HG02884 (cell line): Measurements from ENCODE around the gene ADORA2B.
A peak's percentile ranks its signal among the peaks of the same experiment; 100 is the strongest.
"Not testable (repeated sequence)": the region's sequence is repeated elsewhere in the genome, so short reads cannot be mapped to it uniquely, and the experiment has no call there.

Experiments used
- ATAC-seq: cut with Tn5 transposase; IDR thresholded peaks from one replicate; pipeline ENCODE4 v1.9.1; 2021; ENCODE audit warnings: mild to moderate bottlenecking, moderate library complexity; ENCODE audit not compliant: unreplicated experiment

Gene ADORA2B

GRCh38 chr17:15944759-15945526 lies at the start of gene ADORA2B:
Gene ADORA2B, plus strand, starts transcription at chr17:15945130. Its CDS starts 119 bp downstream, at chr17:15945249.
- peak; percentile 64 for ATAC-seq

- ATAC-seq, result no peak
Measured at GRCh38 chr17:15896277-15896676, 48.7 kb upstream of the ADORA2B start.

- no peak for ATAC-seq
Measured at GRCh38 chr17:15896834-15897233, 48.1 kb upstream of the ADORA2B start.

- ATAC-seq, result not testable (repeated sequence)
Measured at GRCh38 chr17:15899596-15899995, 45.3 kb upstream of the ADORA2B start.

GRCh38 chr17:15900871-15901270 lies 44.1 kb upstream of the ADORA2B start:
- no peak for ATAC-seq

- ATAC-seq, result not testable (repeated sequence)
Measured at GRCh38 chr17:15905236-15905635, 39.7 kb upstream of the ADORA2B start.

GRCh38 chr17:15907290-15907689 lies 37.6 kb upstream of the ADORA2B start:
- no peak for ATAC-seq

- no peak for ATAC-seq
Measured at GRCh38 chr17:15908378-15908777, 36.6 kb upstream of the ADORA2B start.

- ATAC-seq, result no peak
Measured at GRCh38 chr17:15909481-15909991, 35.4 kb upstream of the ADORA2B start.

GRCh38 chr17:15910791-15911190 lies 34.1 kb upstream of the ADORA2B start:
- no peak for ATAC-seq

GRCh38 chr17:15911701-15912100 lies 33.2 kb upstream of the ADORA2B start:
- ATAC-seq, result not testable (repeated sequence)

- ATAC-seq, result no peak
Measured at GRCh38 chr17:15912416-15912955, 32.4 kb upstream of the ADORA2B start.

- no peak for ATAC-seq
Measured at GRCh38 chr17:15913826-15914225, 31.1 kb upstream of the ADORA2B start.

GRCh38 chr17:15914400-15915170 lies 30.3 kb upstream of the ADORA2B start:
- ATAC-seq, result no peak

GRCh38 chr17:15915961-15916360 lies 29.0 kb upstream of the ADORA2B start:
- no peak for ATAC-seq

- ATAC-seq, result no peak
Measured at GRCh38 chr17:15917021-15917437, 27.9 kb upstream of the ADORA2B start.

GRCh38 chr17:15917438-15918027 lies 27.4 kb upstream of the ADORA2B start:
- ATAC-seq, result no peak

- no peak for ATAC-seq
Measured at GRCh38 chr17:15918261-15918660, 26.7 kb upstream of the ADORA2B start.

GRCh38 chr17:15918661-15919259 lies 26.2 kb upstream of the ADORA2B start:
- ATAC-seq, result no peak

GRCh38 chr17:15919466-15919865 lies 25.5 kb upstream of the ADORA2B start:
- ATAC-seq, result no peak

GRCh38 chr17:15920758-15921239 lies 24.1 kb upstream of the ADORA2B start:
- no peak for ATAC-seq
